H54 (cell line): ENCODE results near the gene USH2A.
A peak's percentile ranks its signal among the peaks of the same experiment; 100 is the strongest.

ENCODE experiments used
- DNase-seq: peaks from one replicate; pipeline ENCODE4 v3.0.0; 2011; ENCODE audit warnings: low spot score, mixed read lengths; ENCODE audit not compliant: insufficient read length
- FAIRE-seq: peaks from 3 replicates; lab custom pipeline; 2011; peaks lifted over from hg19 to GRCh38; lab: Jason Lieb, UNC
- POLR2A ChIP-seq: IDR thresholded peaks from 2 replicates; pipeline ENCODE4 v1.6.1; 2011; ENCODE audit warnings: low read depth, mild to moderate bottlenecking, low read length

Gene USH2A, protein sequence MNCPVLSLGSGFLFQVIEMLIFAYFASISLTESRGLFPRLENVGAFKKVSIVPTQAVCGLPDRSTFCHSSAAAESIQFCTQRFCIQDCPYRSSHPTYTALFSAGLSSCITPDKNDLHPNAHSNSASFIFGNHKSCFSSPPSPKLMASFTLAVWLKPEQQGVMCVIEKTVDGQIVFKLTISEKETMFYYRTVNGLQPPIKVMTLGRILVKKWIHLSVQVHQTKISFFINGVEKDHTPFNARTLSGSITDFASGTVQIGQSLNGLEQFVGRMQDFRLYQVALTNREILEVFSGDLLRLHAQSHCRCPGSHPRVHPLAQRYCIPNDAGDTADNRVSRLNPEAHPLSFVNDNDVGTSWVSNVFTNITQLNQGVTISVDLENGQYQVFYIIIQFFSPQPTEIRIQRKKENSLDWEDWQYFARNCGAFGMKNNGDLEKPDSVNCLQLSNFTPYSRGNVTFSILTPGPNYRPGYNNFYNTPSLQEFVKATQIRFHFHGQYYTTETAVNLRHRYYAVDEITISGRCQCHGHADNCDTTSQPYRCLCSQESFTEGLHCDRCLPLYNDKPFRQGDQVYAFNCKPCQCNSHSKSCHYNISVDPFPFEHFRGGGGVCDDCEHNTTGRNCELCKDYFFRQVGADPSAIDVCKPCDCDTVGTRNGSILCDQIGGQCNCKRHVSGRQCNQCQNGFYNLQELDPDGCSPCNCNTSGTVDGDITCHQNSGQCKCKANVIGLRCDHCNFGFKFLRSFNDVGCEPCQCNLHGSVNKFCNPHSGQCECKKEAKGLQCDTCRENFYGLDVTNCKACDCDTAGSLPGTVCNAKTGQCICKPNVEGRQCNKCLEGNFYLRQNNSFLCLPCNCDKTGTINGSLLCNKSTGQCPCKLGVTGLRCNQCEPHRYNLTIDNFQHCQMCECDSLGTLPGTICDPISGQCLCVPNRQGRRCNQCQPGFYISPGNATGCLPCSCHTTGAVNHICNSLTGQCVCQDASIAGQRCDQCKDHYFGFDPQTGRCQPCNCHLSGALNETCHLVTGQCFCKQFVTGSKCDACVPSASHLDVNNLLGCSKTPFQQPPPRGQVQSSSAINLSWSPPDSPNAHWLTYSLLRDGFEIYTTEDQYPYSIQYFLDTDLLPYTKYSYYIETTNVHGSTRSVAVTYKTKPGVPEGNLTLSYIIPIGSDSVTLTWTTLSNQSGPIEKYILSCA (N-terminal part only)

DNA sequence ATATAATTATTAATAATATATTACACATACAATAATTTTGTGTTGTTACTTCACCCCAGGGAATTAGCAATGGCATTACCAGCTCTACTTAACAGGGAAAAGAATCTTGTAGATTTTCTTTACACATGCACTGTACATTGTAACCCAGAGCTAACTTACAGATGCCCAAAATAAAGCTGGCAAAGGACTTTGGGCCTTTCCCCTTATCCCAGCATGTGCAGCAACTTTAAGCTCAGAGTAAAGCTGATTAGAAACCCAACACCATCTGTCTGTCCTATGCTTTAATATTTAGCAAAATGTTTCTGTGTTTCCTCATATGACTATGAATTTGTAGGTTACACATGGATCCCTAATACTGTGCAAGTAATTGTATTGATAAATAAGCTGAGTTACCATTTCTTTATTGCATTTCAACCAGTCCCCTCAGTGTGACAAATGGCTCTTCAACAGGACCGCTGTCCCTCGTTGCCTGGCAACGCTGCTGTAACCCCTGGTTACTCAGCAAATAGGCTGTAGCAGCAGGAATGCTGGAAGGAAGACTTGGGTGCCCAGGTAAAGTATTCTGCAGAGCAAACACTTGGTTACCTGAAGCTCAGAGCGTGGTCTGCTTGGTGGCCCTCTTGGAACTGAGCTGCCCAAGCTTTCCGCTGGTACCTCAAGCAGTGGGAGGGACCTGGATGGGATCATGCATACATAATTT lies at the start of gene USH2A:
Gene USH2A, minus strand, starts transcription at position 628 of the 700 bp plus-strand sequence. CDS start 1,112 bp downstream, outside the sequence.
- TF ChIP-seq POLR2A = no peak
- no peak for FAIRE-seq
- no peak for DNase-seq

DNA sequence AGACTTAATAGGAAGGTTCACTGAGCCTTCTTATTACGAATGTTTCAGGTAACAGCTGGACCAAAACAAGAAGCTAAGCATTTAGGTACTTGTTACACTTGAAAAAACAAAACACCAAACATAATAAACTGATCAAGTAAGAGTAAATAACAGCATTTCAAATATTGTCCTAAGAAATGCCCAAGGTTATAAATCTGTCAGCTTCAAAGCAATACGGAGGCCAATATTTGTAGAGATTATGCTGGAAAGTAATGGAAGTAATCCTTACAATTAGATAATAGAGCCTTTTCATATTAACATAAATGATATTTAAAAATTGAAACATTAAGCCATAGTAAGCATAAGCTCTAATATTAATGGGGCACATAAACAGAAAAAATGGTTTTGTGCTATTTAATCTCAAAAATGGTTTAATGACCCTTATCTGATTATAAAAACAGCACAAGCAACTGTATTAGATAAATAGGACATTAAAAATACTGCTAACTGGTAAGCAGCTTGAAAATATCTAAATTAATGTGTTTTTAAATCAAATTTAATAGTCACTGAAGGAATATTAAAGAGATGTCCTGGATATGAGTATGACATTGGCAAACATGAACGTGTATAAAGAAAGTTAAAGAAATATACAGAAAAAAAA lies 43.0 kb upstream of the USH2A start:
- no peak for FAIRE-seq
- no peak for DNase-seq
- no peak for TF ChIP-seq POLR2A

GRCh38 chr1:216464489-216464888 lies 41.2 kb upstream of the USH2A start:
- peak; percentile 22 for DNase-seq
- FAIRE-seq = peak; percentile 93
- TF ChIP-seq POLR2A = no peak

GRCh38 chr1:216462066-216462775 lies 39.0 kb upstream of the USH2A start:
- no peak for TF ChIP-seq POLR2A
- DNase-seq = no peak
- peak; percentile 78 for FAIRE-seq

GRCh38 chr1:216461466-216461865 lies 38.2 kb upstream of the USH2A start:
- FAIRE-seq = no peak
- TF ChIP-seq POLR2A = no peak
- no peak for DNase-seq

DNA sequence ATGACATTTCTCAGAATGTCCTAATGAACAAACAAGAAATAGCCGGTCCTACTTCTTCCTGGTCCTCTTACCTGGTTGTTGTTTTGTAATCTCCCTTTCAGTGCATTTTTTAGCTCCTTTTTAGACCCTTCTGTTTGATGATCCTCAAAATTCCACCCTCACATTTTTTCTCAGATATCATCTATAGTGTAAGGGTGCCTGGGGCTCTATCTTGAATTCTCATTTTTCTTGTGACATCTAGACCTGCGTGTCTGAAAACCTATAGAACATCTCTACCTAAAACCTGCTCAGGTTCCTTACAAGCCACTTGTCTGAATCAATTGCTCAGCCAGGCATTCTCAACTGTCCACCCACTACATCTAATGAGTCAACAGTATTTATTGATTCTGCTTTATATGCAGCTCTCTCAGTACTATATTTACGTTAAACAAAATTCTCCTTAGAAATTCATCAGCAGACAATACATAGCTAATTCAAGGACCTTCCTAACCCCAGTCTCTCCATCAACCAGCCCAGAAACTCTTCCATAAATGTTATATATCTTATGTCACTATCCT lies 36.5 kb upstream of the USH2A start:
- no peak for DNase-seq
- FAIRE-seq = no peak
- no peak for TF ChIP-seq POLR2A

DNA sequence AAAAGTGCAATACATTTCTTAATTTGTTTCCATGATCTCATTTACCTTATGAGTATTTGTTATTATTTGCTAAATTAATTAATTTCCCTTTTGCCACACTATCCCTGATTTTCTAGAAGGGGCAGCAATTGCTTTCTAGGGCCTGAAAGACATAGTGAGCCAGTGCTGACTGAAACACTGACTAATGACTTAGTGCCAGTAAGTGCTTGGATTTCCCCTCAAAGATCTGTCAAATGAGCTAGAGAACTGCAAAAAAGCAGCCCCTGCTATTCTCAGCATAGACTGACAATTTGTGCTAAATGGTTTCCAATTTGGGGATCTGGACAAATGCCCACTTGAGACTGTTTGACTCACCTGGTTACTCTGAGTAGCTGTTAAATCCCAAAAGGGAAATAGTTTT lies 35.6 kb upstream of the USH2A start:
- TF ChIP-seq POLR2A = no peak
- DNase-seq (no peak), FAIRE-seq (no peak)

DNA sequence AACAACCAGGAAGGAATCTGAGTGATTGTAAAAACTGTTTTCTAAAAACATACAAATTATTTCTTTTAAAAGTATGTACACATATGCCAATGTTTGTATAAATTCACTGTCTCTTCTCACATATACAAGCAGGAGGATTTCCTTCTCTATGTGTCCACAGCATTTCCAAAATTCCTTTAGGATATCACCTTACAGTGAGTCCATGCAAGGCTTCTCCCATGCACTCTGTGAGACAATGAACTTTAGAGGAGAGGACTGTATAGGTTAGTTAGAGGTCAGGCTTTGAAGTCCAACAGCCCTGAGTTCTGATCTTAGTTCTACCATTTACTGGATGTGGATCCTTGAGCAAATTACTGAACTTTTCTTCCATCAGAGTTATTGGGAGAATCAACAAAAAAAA lies 34.1 kb upstream of the USH2A start:
- DNase-seq (no peak), FAIRE-seq (no peak)
- TF ChIP-seq POLR2A = no peak

GRCh38 chr1:216456682-216457081 lies 33.4 kb upstream of the USH2A start:
- peak; percentile 94 for FAIRE-seq

GRCh38 chr1:216453777-216454176 lies 30.5 kb upstream of the USH2A start:
- no peak for DNase-seq

More at GRCh38 chr1:216456682-216457081, 33.4 kb upstream of the USH2A start:
- DNase-seq = peak; percentile 37
- TF ChIP-seq POLR2A = no peak

GRCh38 chr1:216450227-216450626 lies 27.0 kb upstream of the USH2A start:
- no peak for FAIRE-seq
- TF ChIP-seq POLR2A = no peak
- no peak for DNase-seq

More at GRCh38 chr1:216453777-216454176, 30.5 kb upstream of the USH2A start:
- FAIRE-seq = no peak
- TF ChIP-seq POLR2A = no peak

DNA sequence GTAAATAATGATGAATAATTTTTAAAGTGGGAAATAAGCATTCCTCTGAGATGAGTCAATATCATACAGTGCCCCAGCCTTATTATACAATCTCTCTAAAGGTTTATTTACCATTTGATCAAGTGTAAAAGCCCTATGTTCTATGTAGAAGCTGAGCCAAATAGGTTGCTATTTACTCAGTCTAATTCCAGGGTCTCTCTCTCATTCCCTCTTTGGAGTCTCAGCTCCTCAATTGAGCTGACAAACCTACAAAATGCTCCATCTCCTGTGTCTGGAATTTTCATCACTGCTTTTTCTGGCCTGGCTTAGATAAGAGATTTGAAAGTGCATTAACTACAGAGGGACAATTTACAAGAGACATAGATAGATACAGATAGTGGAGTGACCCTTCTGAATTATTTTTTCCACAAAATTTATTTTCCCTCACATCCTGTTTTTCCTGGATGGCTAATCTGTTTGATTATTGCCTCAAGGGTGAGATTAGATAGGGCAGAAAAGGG lies 24.8 kb upstream of the USH2A start:
- FAIRE-seq (no peak), DNase-seq (no peak)
- no peak for TF ChIP-seq POLR2A
